ENCODE results near the gene TMIGD2.
"Not testable (repeated sequence)": the region's sequence is repeated elsewhere in the genome, so short reads cannot be mapped to it uniquely, and the experiment has no call there.

TMIGD2 gene

GRCh38 chr19:4302243-4302640 is at the start of gene TMIGD2:
Gene TMIGD2 (minus strand): TSS chr19:4302389. CDS start chr19:4302385, 4 bp downstream.
- no peak for DNase-seq (ENCODE audit: low read depth, low spot score)

- DNase-seq (ENCODE audit: low read depth, low spot score) = no peak
These were observed 48.5 kb upstream of the TMIGD2 start for GRCh38 chr19:4350726-4351125.

GRCh38 chr19:4350111-4350510 is 47.9 kb upstream of the TMIGD2 start:
- DNase-seq (ENCODE audit: low read depth, low spot score) = no peak

- DNase-seq (ENCODE audit: low read depth, low spot score) = not testable (repeated sequence)
These were observed 47.0 kb upstream of the TMIGD2 start for GRCh38 chr19:4349225-4349624.

- no peak for DNase-seq (ENCODE audit: low read depth, low spot score)
These were observed 45.3 kb upstream of the TMIGD2 start for GRCh38 chr19:4347521-4347920.

GRCh38 chr19:4346020-4346383 is 43.8 kb upstream of the TMIGD2 start:
- DNase-seq (ENCODE audit: low read depth, low spot score) = no peak

- no peak for DNase-seq (ENCODE audit: low read depth, low spot score)
These were observed 43.3 kb upstream of the TMIGD2 start for GRCh38 chr19:4345342-4346019.

GRCh38 chr19:4343370-4344307 is 41.5 kb upstream of the TMIGD2 start, which contains the start of gene MPND:
Gene MPND (plus strand): TSS chr19:4343562. CDS start chr19:4343594, 32 bp downstream.
- DNase-seq (ENCODE audit: low read depth, low spot score) = no peak

- DNase-seq (ENCODE audit: low read depth, low spot score) = peak; percentile 100
These were observed 40.6 kb upstream of the TMIGD2 start for GRCh38 chr19:4342615-4343369.

- no peak for DNase-seq (ENCODE audit: low read depth, low spot score)
These were observed 40.1 kb upstream of the TMIGD2 start for GRCh38 chr19:4342314-4342614.

- no peak for DNase-seq (ENCODE audit: low read depth, low spot score)
These were observed 36.5 kb upstream of the TMIGD2 start, which contains the start of gene STAP2 for GRCh38 chr19:4338441-4339355. Gene STAP2 (minus strand): TSS chr19:4338827. CDS start chr19:4338753, 74 bp downstream.

GRCh38 chr19:4337906-4338440 is 35.8 kb upstream of the TMIGD2 start:
- no peak for DNase-seq (ENCODE audit: low read depth, low spot score)

GRCh38 chr19:4334929-4335570 is 32.9 kb upstream of the TMIGD2 start:
- DNase-seq (ENCODE audit: low read depth, low spot score) = no peak

GRCh38 chr19:4329858-4330257 is 27.7 kb upstream of the TMIGD2 start:
- no peak for DNase-seq (ENCODE audit: low read depth, low spot score)

GRCh38 chr19:4328991-4329681 is 26.9 kb upstream of the TMIGD2 start:
- not testable (repeated sequence) for DNase-seq (ENCODE audit: low read depth, low spot score)

GRCh38 chr19:4328243-4328990 is 26.2 kb upstream of the TMIGD2 start:
- no peak for DNase-seq (ENCODE audit: low read depth, low spot score)

GRCh38 chr19:4327877-4328242 is 25.7 kb upstream of the TMIGD2 start:
- no peak for DNase-seq (ENCODE audit: low read depth, low spot score)

- no peak for DNase-seq (ENCODE audit: low read depth, low spot score)
These were observed 25.2 kb upstream of the TMIGD2 start for GRCh38 chr19:4327252-4327876.
